Measurements from ENCODE around the gene ACOT7. TPM values are rescaled to one million over a fixed set of nuclear protein-coding genes. Genes with fewer than 3 reads are reported as not detected.

ACOT7 gene
- total and polyA plus RNA-seq, 2 of the 13 experiments (the other 11 are each of a cell fraction or from before 2014, with no cell fraction given): 33.0 to 55.8 TPM

DNA sequence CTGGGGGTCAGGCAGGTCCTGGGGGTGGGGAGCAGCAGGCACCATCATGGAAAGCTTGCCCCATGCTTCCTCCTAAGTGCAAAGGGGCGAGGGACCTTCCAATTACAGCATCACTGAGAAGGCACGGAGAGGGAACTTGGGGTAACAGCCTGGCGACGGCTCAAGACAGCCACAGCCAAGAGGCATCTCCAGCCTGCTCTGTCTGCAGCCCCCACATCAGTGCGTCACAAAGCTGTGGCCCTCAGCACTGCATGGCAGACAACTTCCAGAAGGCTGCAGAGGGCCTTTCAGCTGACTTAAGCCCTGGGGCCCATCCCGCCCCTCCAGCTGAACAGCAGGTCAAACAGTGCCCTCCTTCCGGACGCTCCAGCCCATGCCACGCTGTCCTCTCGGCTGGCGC, 119.5 kb downstream of the ACOT7 start:
- Histone ChIP-seq H3K9ac (ENCODE audit: insufficient read depth, low read depth, low read length) (no peak overlapping the region), H3K27ac (ENCODE audit: extremely low read length, insufficient read depth, low read length) (no peak overlapping the region), H3K4me3 (replicated peaks in 1 of 3; ENCODE audit: insufficient read depth in 1 of 3, low read depth in 2 of 3, low read length in 3 of 3) (no peak overlapping the region), H3K27me3 (ENCODE audit: control insufficient read depth in 1 of 2, insufficient read depth in 2 of 2, low read length in 2 of 2) (no peaks in the 10 kb centered on the region), H3K4me1 (ENCODE audit: insufficient read depth, low read length) (no peaks in the 10 kb centered on the region), H3K79me2 (ENCODE audit: insufficient read depth, low read length) (no peaks in the 10 kb centered on the region), H4K20me1 (ENCODE audit: insufficient read depth, low read length) (no peaks in the 10 kb centered on the region), H2AFZ (ENCODE audit: low read length) (no peak overlapping the region), H3K4me2 (ENCODE audit: low read depth, low read length) (no peak overlapping the region), H3K36me3 (replicated peaks in 1 of 2; ENCODE audit: control insufficient read depth in 1 of 2, insufficient read depth in 2 of 2, low read length in 2 of 2) (peaks cover 1 to 6% of the 10 kb centered on the region in 2 experiments; a peak in 1 of 5 replicates), H3K9me3 (ENCODE audit: low read length) (no peaks in the 10 kb centered on the region)
- CTCF ChIA-PET (ENCODE audit: low intra/inter-chr PET ratio, low total read pairs): no interaction called here
- WGBS (ENCODE audit: low lambda C conversion rate): 100% methylated on average over 5 of the region's 11 CpGs
- no TSS peak for BruUV-seq (replicated peaks)
- TF ChIP-seq ZNF501 (CRISPR knock-in tag; IDR thresholded peaks at IDR 0.05) (no peak), ZNF775 (CRISPR knock-in tag; IDR thresholded peaks at IDR 0.05; ENCODE audit: borderline replicate concordance) (no peak), POLR2AphosphoS5 (IDR thresholded peaks at IDR 0.05; ENCODE audit: low read depth, low read length) (no peak), BCL6 (CRISPR knock-in tag; IDR thresholded peaks at IDR 0.05) (no peak), HIVEP1 (CRISPR knock-in tag; IDR thresholded peaks at IDR 0.05) (no peak), MAFF (IDR thresholded peaks at IDR 0.05; ENCODE audit: low read depth, low read length) (no peak), ZSCAN30 (CRISPR knock-in tag; IDR thresholded peaks at IDR 0.05) (no peak), ELF4 (CRISPR knock-in tag; IDR thresholded peaks at IDR 0.05; ENCODE audit: borderline replicate concordance) (no peak), GATA4 (IDR thresholded peaks at IDR 0.05; ENCODE audit: borderline replicate concordance, low read depth) (no peak), GTF2F1 (IDR thresholded peaks at IDR 0.05; ENCODE audit: low read length) (no peak), ZFYVE20 (CRISPR knock-in tag; IDR thresholded peaks at IDR 0.05; ENCODE audit: borderline replicate concordance, low read depth) (no peak), ZSCAN12 (CRISPR knock-in tag; IDR thresholded peaks at IDR 0.05) (no peak)
- TF ChIP-seq, protein P1, sequence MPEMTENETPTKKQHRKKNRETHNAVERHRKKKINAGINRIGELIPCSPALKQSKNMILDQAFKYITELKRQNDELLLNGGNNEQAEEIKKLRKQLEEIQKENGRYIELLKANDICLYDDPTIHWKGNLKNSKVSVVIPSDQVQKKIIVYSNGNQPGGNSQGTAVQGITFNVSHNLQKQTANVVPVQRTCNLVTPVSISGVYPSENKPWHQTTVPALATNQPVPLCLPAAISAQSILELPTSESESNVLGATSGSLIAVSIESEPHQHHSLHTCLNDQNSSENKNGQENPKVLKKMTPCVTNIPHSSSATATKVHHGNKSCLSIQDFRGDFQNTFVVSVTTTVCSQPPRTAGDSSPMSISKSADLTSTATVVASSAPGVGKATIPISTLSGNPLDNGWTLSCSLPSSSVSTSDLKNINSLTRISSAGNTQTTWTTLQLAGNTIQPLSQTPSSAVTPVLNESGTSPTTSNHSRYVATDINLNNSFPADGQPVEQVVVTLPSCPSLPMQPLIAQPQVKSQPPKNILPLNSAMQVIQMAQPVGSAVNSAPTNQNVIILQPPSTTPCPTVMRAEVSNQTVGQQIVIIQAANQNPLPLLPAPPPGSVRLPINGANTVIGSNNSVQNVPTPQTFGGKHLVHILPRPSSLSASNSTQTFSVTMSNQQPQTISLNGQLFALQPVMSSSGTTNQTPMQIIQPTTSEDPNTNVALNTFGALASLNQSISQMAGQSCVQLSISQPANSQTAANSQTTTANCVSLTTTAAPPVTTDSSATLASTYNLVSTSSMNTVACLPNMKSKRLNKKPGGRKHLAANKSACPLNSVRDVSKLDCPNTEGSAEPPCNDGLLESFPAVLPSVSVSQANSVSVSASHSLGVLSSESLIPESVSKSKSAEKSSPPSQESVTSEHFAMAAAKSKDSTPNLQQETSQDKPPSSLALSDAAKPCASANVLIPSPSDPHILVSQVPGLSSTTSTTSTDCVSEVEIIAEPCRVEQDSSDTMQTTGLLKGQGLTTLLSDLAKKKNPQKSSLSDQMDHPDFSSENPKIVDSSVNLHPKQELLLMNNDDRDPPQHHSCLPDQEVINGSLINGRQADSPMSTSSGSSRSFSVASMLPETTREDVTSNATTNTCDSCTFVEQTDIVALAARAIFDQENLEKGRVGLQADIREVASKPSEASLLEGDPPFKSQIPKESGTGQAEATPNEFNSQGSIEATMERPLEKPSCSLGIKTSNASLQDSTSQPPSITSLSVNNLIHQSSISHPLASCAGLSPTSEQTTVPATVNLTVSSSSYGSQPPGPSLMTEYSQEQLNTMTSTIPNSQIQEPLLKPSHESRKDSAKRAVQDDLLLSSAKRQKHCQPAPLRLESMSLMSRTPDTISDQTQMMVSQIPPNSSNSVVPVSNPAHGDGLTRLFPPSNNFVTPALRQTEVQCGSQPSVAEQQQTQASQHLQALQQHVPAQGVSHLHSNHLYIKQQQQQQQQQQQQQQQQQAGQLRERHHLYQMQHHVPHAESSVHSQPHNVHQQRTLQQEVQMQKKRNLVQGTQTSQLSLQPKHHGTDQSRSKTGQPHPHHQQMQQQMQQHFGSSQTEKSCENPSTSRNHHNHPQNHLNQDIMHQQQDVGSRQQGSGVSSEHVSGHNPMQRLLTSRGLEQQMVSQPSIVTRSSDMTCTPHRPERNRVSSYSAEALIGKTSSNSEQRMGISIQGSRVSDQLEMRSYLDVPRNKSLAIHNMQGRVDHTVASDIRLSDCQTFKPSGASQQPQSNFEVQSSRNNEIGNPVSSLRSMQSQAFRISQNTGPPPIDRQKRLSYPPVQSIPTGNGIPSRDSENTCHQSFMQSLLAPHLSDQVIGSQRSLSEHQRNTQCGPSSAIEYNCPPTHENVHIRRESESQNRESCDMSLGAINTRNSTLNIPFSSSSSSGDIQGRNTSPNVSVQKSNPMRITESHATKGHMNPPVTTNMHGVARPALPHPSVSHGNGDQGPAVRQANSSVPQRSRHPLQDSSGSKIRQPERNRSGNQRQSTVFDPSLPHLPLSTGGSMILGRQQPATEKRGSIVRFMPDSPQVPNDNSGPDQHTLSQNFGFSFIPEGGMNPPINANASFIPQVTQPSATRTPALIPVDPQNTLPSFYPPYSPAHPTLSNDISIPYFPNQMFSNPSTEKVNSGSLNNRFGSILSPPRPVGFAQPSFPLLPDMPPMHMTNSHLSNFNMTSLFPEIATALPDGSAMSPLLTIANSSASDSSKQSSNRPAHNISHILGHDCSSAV (CRISPR knock-in tag; IDR thresholded peaks at IDR 0.05; ENCODE audit: borderline replicate concordance): no peak
- TF ChIP-seq, protein P2, sequence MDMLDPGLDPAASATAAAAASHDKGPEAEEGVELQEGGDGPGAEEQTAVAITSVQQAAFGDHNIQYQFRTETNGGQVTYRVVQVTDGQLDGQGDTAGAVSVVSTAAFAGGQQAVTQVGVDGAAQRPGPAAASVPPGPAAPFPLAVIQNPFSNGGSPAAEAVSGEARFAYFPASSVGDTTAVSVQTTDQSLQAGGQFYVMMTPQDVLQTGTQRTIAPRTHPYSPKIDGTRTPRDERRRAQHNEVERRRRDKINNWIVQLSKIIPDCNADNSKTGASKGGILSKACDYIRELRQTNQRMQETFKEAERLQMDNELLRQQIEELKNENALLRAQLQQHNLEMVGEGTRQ (IDR thresholded peaks at IDR 0.05; ENCODE audit: low read depth, low read length): no peak
- TF ChIP-seq, protein P2 (CRISPR knock-in tag; IDR thresholded peaks at IDR 0.05; ENCODE audit: borderline replicate concordance): no peak
- ATAC-seq (no peak), DNase-seq (ENCODE audit: low spot score) (no peak), FAIRE-seq (no peak)
- POLR2A ChIA-PET: no interaction called here
- intact Hi-C loops (cut with micrococcal nuclease; ENCODE audit: unreplicated experiment) (no loop called here), in situ Hi-C loops (cut with HindIII; ENCODE audit: extremely low pct_ligation_motif_present, low pct_unique_long_range_greater_than_20kb) (no loop called here)

Data from HepG2 (cell line).